NK-92 (cell line): ENCODE measurements around the gene FANCI.

Source experiments
- DNase-seq: peaks from one replicate; lab custom pipeline; 2025; ENCODE audit not compliant: unreplicated experiment; lab: John Stamatoyannopoulos, UW

Gene FANCI

DNA sequence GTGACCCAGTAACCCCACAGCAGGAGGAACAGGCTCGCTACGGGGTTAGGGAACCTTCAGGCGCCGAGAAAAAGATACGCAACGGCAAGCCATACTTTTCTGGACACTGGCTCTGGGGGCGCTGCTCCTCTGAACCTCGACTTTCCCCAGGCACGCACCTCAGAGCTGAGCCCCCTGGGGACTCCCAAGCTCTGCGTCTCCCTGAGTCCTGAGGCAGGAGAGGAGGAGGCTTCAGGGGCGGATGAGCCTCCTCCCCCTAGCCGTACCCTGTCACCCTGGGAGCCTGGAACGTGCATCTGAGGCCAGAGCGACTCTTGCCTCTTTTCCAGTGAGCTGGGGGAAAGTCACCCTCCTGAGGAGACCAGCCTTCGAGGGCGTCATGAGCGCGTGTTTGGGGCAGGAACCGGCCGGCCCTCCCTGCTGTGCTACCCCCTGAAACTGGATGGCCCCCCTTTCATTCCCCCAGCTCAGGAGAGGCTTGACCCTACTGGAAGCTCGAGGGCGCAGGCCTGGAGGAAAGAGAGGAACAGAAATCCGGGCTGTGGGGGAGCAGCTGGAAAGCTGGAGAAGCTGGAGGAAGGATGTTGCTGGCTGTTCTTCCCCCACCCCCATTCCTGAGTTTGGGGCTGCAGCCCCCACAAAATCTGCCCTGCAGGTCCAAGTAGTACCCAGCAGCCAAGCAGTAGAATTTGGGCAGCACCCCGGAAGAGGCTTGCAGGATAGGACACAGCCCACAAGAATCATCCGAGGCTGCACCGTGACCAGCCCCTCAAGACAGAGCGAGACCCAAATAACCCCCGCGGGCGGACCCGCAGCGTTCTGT is 115.9 kb downstream of the FANCI start:
- DNase-seq = no peak

DNA sequence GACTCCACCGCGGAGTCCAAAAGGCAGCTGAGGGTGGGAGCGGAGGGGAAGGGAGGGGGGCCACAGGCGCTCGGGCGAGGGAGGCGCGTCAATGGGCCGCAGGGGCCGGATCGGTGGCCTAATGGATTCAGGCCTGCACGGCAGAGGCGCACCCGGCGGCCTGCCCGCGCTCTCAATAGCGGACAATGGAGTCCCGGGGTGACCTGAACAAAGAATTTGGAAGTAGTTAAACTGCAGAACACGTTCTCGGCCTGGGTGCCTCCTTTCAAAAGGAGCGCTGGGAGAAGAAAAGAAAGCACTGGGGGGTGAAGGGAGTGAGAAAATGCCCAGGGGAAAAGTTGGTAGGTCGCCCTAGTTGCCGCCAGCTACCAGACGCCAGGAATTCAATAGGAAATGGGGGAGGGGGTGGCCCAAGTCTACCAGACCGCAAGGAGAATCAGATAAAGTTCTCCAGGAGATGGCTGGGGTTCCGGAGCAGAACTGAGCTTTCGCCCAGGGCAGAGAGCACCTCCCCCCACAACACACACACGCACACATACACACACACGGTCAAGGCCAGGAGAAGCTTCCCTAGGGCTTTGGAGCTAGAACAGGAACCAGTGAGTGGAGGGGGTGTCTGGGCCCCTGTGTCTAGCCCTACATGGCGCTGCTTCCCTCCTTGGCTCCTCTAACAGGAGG is 116.7 kb downstream of the FANCI start:
- no peak for DNase-seq

- no peak for DNase-seq
Measured at GRCh38 chr15:89361451-89362202, 117.8 kb downstream of the FANCI start.

DNA sequence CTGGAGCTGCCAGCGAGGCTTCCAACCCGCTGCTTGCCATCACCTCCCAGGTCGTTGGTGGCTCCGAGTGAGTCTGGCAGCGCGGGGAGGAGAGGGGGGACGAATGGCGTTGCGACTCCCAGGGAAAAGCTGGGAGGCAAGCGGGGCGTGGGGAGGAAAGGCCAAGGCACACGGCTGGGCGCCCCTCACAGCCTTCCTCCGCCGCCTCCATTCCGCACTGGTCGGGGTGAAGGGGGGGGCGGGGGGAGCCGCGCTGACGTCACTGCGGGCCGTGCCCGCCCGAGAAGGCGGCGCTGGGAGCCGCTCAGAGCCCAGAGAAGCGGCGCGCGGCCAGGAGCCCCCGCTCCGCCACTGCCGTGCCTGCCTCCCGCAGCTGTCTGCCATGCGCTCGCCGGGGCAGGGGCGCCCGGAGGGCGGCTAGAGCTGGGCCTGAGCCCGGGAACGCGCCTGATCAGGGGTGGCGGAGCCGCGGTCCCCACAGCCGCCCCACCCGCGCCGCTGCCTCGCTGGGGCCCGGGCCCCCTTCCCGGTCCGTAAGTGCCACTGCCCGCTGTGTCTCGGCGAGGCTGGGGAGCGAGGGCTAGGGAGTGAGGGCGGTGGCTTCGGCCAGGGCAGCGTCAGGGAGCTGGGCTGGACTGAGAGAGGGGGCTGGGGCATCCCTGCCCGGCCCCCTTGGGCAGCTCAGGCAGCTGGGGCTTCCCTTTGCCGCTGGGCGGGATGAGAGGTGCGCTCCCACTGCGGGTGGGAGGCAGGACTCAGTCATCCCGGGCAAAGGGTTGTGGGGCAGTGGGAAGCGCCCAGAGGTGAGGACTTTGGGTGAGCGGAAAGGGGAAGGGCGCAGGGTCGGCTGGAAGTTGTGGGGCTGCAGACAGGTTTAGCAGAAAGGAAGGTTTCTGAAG is 118.7 kb downstream of the FANCI start:
- no peak for DNase-seq

GRCh38 chr15:89363133-89363532 is 119.4 kb downstream of the FANCI start:
- no peak for DNase-seq

GRCh38 chr15:89363770-89364169 is 120.0 kb downstream of the FANCI start:
- no peak for DNase-seq

DNA sequence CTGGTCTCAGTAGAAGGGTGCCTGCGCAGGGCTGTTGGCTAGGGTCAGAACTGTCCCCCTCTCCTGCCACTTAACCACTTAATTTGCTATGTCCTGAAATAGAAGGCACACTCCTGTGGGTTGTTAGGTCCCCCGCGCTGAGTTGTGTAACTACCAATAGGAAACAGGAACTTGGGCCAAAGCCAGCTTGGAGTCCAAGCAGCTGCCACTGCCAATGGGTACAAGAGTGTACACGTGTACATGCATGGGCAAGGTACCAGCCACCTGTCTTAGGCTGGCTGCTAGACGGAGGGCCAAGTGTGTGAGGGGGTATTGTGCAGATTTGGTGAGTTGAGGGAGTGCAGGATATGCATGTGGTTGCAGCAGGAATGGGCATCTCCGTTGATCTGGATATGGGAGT is 120.6 kb downstream of the FANCI start:
- DNase-seq = no peak

DNA sequence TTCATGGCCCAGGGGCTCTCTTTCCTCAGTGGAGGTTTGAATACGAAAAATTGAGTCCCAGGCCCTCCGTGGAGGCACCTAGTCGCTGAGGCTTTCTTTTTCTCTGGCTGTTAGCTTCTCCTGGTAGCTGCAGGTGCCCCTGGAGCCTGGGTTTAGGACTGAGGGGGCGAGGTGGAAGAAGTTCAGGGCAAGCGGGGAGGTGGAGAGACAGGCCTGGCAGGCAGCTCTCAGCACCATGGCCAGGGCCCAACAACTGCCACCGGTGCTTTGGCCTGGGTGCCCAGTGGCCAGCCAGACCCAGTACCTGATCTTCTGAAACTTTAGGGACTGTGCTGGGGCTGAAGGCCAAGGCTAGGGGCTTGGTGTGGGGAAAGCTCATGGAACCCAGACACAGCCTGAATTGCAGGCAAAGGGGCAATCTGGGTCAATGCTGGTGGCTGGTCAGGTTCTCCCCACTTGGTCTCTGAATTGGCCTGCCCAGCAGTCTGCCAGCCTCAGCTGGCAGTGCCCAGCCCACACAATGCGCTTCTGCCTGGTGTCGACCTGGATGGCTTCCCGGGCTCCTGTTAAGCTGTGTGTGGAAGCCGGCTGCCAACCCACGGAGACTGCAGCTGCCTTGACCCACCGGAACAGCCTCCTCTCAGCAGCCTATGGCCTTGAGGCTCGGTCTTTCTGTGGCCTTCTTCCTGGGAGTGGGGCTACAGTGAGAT is 121.1 kb downstream of the FANCI start:
- no peak for DNase-seq

DNA sequence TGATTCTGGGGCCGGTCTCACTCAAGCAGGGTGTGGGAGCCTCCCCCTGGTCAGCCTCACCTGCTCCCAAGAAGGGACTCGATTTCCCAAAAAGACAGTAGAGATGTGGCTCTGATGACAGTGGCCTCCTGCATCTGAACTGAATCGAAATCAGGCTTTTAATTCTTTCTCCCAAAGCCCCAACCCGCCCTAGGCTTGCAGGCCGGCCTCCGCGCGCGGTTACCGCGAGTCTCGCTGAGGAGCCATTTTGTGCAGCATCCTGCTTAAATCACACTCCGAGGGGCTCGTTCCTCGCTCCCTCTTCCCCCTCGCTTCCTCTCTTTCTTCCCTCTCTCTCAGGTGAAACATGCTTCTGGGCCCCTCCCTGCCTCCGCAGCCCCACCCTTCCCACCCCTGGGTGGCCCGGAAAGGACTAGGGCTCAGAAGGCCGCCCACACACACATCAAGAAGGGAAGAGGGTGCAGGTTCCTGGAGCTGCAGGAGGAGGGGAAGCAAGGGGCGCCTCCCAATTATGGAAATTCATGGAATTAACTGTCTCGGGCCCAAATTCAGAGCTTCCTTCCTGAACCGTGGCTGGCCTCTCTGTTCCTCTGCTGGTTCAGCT is 121.8 kb downstream of the FANCI start:
- DNase-seq = no peak
